ENCODE measurements around the gene FRMD4A.
A peak's percentile ranks its signal among the peaks of the same experiment; 100 is the strongest.

The FRMD4A gene

GRCh38 chr10:13615650-13616300, 714.9 kb downstream of the FRMD4A start:
- Histone ChIP-seq H3K36me3 (ENCODE audit: low read depth) (peaks cover 41% of the 10 kb centered on the region), H3K27ac (ENCODE audit: poor library complexity, severe bottlenecking) (peak overlapping the region; percentile 36), H3K9me3 (ENCODE audit: severe bottlenecking) (no peaks in the 10 kb centered on the region), H3K4me1 (ENCODE audit: insufficient read depth, poor library complexity, severe bottlenecking) (peaks cover 12% of the 10 kb centered on the region), H3K4me3 (ENCODE audit: severe bottlenecking) (no peak overlapping the region), H3K27me3 (ENCODE audit: insufficient read depth, poor library complexity, severe bottlenecking) (no peaks in the 10 kb centered on the region)
- no peak for TF ChIP-seq CTCF (IDR thresholded peaks at IDR 0.05; ENCODE audit: poor library complexity, severe bottlenecking)
- DNase-seq (ENCODE audit: low spot score) (no peak), ATAC-seq (ENCODE audit: low read depth) (no peak)

GRCh38 chr10:13614530-13615332, 716.0 kb downstream of the FRMD4A start:
- Histone ChIP-seq H3K4me1 (ENCODE audit: insufficient read depth, poor library complexity, severe bottlenecking) (peaks cover 12% of the 10 kb centered on the region), H3K4me3 (ENCODE audit: severe bottlenecking) (no peak overlapping the region), H3K27ac (ENCODE audit: poor library complexity, severe bottlenecking) (peak overlapping the region; percentile 36), H3K9me3 (ENCODE audit: severe bottlenecking) (no peaks in the 10 kb centered on the region), H3K27me3 (ENCODE audit: insufficient read depth, poor library complexity, severe bottlenecking) (no peaks in the 10 kb centered on the region), H3K36me3 (ENCODE audit: low read depth) (peaks cover 46% of the 10 kb centered on the region)
- TF ChIP-seq CTCF (IDR thresholded peaks at IDR 0.05; ENCODE audit: poor library complexity, severe bottlenecking): no peak
- no peak for DNase-seq (ENCODE audit: low spot score)
- peak; percentile 89 for ATAC-seq (ENCODE audit: low read depth)

- Histone ChIP-seq H3K36me3 (ENCODE audit: low read depth) (peaks cover 46% of the 10 kb centered on the region), H3K9me3 (ENCODE audit: severe bottlenecking) (no peaks in the 10 kb centered on the region), H3K4me3 (ENCODE audit: severe bottlenecking) (no peak overlapping the region), H3K27me3 (ENCODE audit: insufficient read depth, poor library complexity, severe bottlenecking) (no peaks in the 10 kb centered on the region), H3K27ac (ENCODE audit: poor library complexity, severe bottlenecking) (no peak overlapping the region), H3K4me1 (ENCODE audit: insufficient read depth, poor library complexity, severe bottlenecking) (peaks cover 12% of the 10 kb centered on the region)
- DNase-seq (ENCODE audit: low spot score) (no peak), ATAC-seq (ENCODE audit: low read depth) (no peak)
- TF ChIP-seq CTCF (IDR thresholded peaks at IDR 0.05; ENCODE audit: poor library complexity, severe bottlenecking): peak; percentile 58
Measured at GRCh38 chr10:13613519-13613918, 717.2 kb downstream of the FRMD4A start.

- H3K36me3 ChIP-seq (ENCODE audit: low read depth): peaks cover 46% of the 10 kb centered on the region
- H3K4me1 ChIP-seq (ENCODE audit: insufficient read depth, poor library complexity, severe bottlenecking): peaks cover 12% of the 10 kb centered on the region
- TF ChIP-seq CTCF (IDR thresholded peaks at IDR 0.05; ENCODE audit: poor library complexity, severe bottlenecking): no peak
- ATAC-seq (ENCODE audit: low read depth): no peak
- no peak overlapping the region for H3K4me3 ChIP-seq (ENCODE audit: severe bottlenecking)
- DNase-seq (ENCODE audit: low spot score): no peak
- H3K9me3 ChIP-seq (ENCODE audit: severe bottlenecking): no peaks in the 10 kb centered on the region
- H3K27ac ChIP-seq (ENCODE audit: poor library complexity, severe bottlenecking): no peak overlapping the region
- H3K27me3 ChIP-seq (ENCODE audit: insufficient read depth, poor library complexity, severe bottlenecking): no peaks in the 10 kb centered on the region
Measured at GRCh38 chr10:13612654-13613373, 717.9 kb downstream of the FRMD4A start.
